Tibial nerve (tissue), 4 donors: Measurements from ENCODE around the gene IPO13. TPM values are rescaled to one million over a fixed set of nuclear protein-coding genes. Genes with fewer than 3 reads are reported as not detected.

ENCODE experiments used
- DNase-seq, 2 donors: peaks; one replicate each; pipeline ENCODE4 v3.0.0-alpha.2; 2019; ENCODE audit warnings: low spot score in 2 of 2
- H3K27ac ChIP-seq, 4 donors: fragments of 200-600 bp; sonication (generic) in 3 of 4; one replicate each; pipeline ENCODE4 v1.5.1; 2017 to 2019; ENCODE audit warnings: mild to moderate bottlenecking in 1 of 4
- H3K27me3 ChIP-seq, 2 donors: fragments of 200-600 bp; sonication (generic) in 1 of 2; one replicate each; pipeline versions ENCODE4 v1.5.1 to v1.6.0; 2017 to 2019
- H3K36me3 ChIP-seq, 3 donors: fragments of 200-600 bp; sonication (generic); one replicate each; pipeline ENCODE4 v1.5.1; 2018 to 2019
- H3K4me1 ChIP-seq, 4 donors: fragments of 200-600 bp; sonication (generic) in 3 of 4; one replicate each; pipeline ENCODE4 v1.5.1; 2017 to 2019
- H3K4me3 ChIP-seq, 4 donors: fragments of 200-600 bp; sonication (generic) in 3 of 4; one replicate each; pipeline ENCODE4 v1.5.1; 2017 to 2019; ENCODE audit warnings: mild to moderate bottlenecking in 1 of 4, moderate library complexity in 1 of 4
- H3K9me3 ChIP-seq, 4 donors: fragments of 200-600 bp; sonication (generic) in 3 of 4; one replicate each; pipeline ENCODE4 v1.5.1; 2017 to 2019
- CTCF ChIP-seq, 5 experiments: fragments of 200-600 bp in 3 of 5; fragments of 450-650 bp in 2 of 5; sonication (generic) in 3 of 5; IDR thresholded peaks; one replicate each; pipeline ENCODE4 v1.5.1; 2016 to 2019; ENCODE audit warnings: antibody characterized with exemption in 5 of 5, mild to moderate bottlenecking in 3 of 5, moderate library complexity in 2 of 5
- EP300 ChIP-seq, 2 donors: sonication (generic); formaldehyde crosslinking; IDR thresholded peaks; one replicate each; pipeline ENCODE4 v1.6.1; 2017; ENCODE audit warnings: antibody characterized with exemption in 2 of 2, mild to moderate bottlenecking in 1 of 2
- POLR2A ChIP-seq, 2 donors: fragments of 450-650 bp; IDR thresholded peaks; one replicate each; pipeline ENCODE4 v1.6.1; 2017; ENCODE audit warnings: antibody characterized with exemption in 2 of 2, mild to moderate bottlenecking in 2 of 2, moderate library complexity in 2 of 2
- WGBS, 2 donors: methylation state at CpG; one replicate each; pipeline ENCODE4 v1.1.5; 2018; 5-methylcytosine and 5-hydroxymethylcytosine counted together
- total RNA-seq, 4 donors: library from RNA; depleted of rRNA; stranded (reverse); fragments of >200 nt; gene quantifications; one replicate each; pipeline ENCODE4 v1.1.0, GENCODE V29; 2016

Gene IPO13
- total RNA-seq, 4 donors from 2014 or later: 27.8 to 41.1 (median 31.2) TPM

GRCh38 chr1:43951021-43951985, 4.6 kb downstream of the IPO13 start:
- H3K36me3 ChIP-seq: peaks cover 0 to 26% (median 5%) of the 10 kb centered on the region in 3 donors
- DNase-seq: no peak
- H3K27me3 ChIP-seq: no peaks in the 10 kb centered on the region
- H3K4me1 ChIP-seq: peaks cover 0 to 41% (median 17%) of the 10 kb centered on the region in 4 donors
- WGBS, 2 donors: 93 to 94% methylated on average over 4 of the region's 4 CpGs
- H3K27ac ChIP-seq: no peak overlapping the region
- no peak for TF ChIP-seq POLR2A (IDR thresholded peaks at IDR 0.05)
- no peak for TF ChIP-seq EP300 (IDR thresholded peaks at IDR 0.05)
- TF ChIP-seq CTCF (IDR thresholded peaks at IDR 0.05): no peak
- H3K9me3 ChIP-seq: no peaks in the 10 kb centered on the region
- no peak overlapping the region for H3K4me3 ChIP-seq

- Histone ChIP-seq H3K36me3 (peaks cover 0 to 42% (median 11%) of the 10 kb centered on the region in 3 donors), H3K9me3 (no peaks in the 10 kb centered on the region), H3K4me1 (peaks cover 0 to 33% (median 11%) of the 10 kb centered on the region in 4 donors), H3K27me3 (no peaks in the 10 kb centered on the region), H3K4me3 (no peak overlapping the region), H3K27ac (no peak overlapping the region)
- 57 to 72% methylated on average over 8 of the region's 8 CpGs for WGBS, 2 donors
- no peak for DNase-seq
- no peak for TF ChIP-seq POLR2A (IDR thresholded peaks at IDR 0.05)
- no peak for TF ChIP-seq CTCF (IDR thresholded peaks at IDR 0.05)
- TF ChIP-seq EP300 (IDR thresholded peaks at IDR 0.05): no peak
These were observed 6.1 kb downstream of the IPO13 start for GRCh38 chr1:43952731-43953346.

- Histone ChIP-seq H3K4me3 (no peak overlapping the region), H3K27ac (no peak overlapping the region), H3K9me3 (no peaks in the 10 kb centered on the region), H3K4me1 (peaks cover 0 to 30% (median 5%) of the 10 kb centered on the region in 4 donors), H3K27me3 (no peaks in the 10 kb centered on the region), H3K36me3 (peaks cover 0 to 47% (median 14%) of the 10 kb centered on the region in 3 donors)
- WGBS, 2 donors: 65 to 72% methylated on average over 3 of the region's 3 CpGs
- no peak for DNase-seq
- TF ChIP-seq EP300 (IDR thresholded peaks at IDR 0.05) (no peak), CTCF (IDR thresholded peaks at IDR 0.05) (no peak)
These were observed 6.6 kb downstream of the IPO13 start for GRCh38 chr1:43953361-43953760.

GRCh38 chr1:43954036-43954435, 7.3 kb downstream of the IPO13 start:
- no peaks in the 10 kb centered on the region for H3K27me3 ChIP-seq
- H3K4me1 ChIP-seq: peaks cover 0 to 28% (median under 1%) of the 10 kb centered on the region in 4 donors
- DNase-seq: no peak
- peaks cover 0 to 54% (median 14%) of the 10 kb centered on the region in 3 donors for H3K36me3 ChIP-seq
- no peak overlapping the region for H3K27ac ChIP-seq
- 62 to 72% methylated on average over 4 to 5 of the region's 5 CpGs for WGBS, 2 donors
- no peak overlapping the region for H3K4me3 ChIP-seq
- TF ChIP-seq POLR2A (IDR thresholded peaks at IDR 0.05) (no peak), CTCF (IDR thresholded peaks at IDR 0.05) (no peak), EP300 (IDR thresholded peaks at IDR 0.05) (no peak)
- no peaks in the 10 kb centered on the region for H3K9me3 ChIP-seq

- Histone ChIP-seq H3K9me3 (no peaks in the 10 kb centered on the region), H3K27me3 (no peaks in the 10 kb centered on the region), H3K4me3 (no peak overlapping the region), H3K36me3 (peaks cover 0 to 55% (median 9%) of the 10 kb centered on the region in 3 donors), H3K27ac (no peak overlapping the region), H3K4me1 (peaks cover 0 to 19% (median 0%) of the 10 kb centered on the region in 4 donors)
- 95 to 96% methylated on average over 8 of the region's 8 CpGs for WGBS, 2 donors
- TF ChIP-seq EP300 (IDR thresholded peaks at IDR 0.05) (no peak), CTCF (IDR thresholded peaks at IDR 0.05) (no peak), POLR2A (IDR thresholded peaks at IDR 0.05) (no peak)
- DNase-seq: no peak
These were observed 9.5 kb downstream of the IPO13 start for GRCh38 chr1:43956234-43956633.
